Measurements from ENCODE around the gene CDK14.

- no peak for TF ChIP-seq POLR2A (IDR thresholded peaks at IDR 0.05)
- TF ChIP-seq CTCF (IDR thresholded peaks at IDR 0.05) = no peak
Measured at GRCh38 chr7:90804370-90804769, 208.2 kb downstream of the CDK14 start.
